K562 (cell line): ENCODE results near the gene AIMP2. TPM values are rescaled to one million over a fixed set of nuclear protein-coding genes. Genes with fewer than 3 reads are reported as not detected.

Experiments used
- ATAC-seq: fragments of 200-7000 bp; cut with Tn5 transposase; 3 replicates; pipeline ENCODE4 v1.9.1; 2020; ENCODE audit warnings: moderate library complexity
- BruUV-seq: library from RNA; stranded (reverse); fragments of 400-500 nt; replicated peaks from 2 replicates; lab custom pipeline; 2021; lab: Mats Ljungman, UMichigan
- CTCF ChIA-PET: fragments of 300-600 bp; formaldehyde crosslinking; extraction: SDS; loops from one replicate; lab custom pipeline; 2021; ENCODE audit warnings: low intra/inter-chr PET ratio; lab: Yijun Ruan, JAX
- POLR2A ChIA-PET: fragments of 300-600, 350-650 bp; sonication (Branson Sonifier 250); formaldehyde crosslinking; extraction: SDS; loops from one replicate; lab custom pipeline; 2021; ENCODE audit warnings: antibody characterized with exemption, inconsistent platforms; lab: Yijun Ruan, JAX
- DNase-seq, 4 experiments: peaks; one replicate each; pipeline versions ENCODE4 v3.0.0 to v3.0.0-alpha.2; 2011 to 2018; ENCODE audit warnings: low spot score in 3 of 4, mixed read lengths in 3 of 4; ENCODE audit errors: extremely low read depth in 1 of 4
- FAIRE-seq: peaks from 2 replicates; lab custom pipeline; 2011; peaks lifted over from hg19 to GRCh38; lab: Jason Lieb, UNC
- H2AFZ ChIP-seq: 2 replicates; pipeline ENCODE4 v1.6.0; 2011; ENCODE audit warnings: low read depth, low read length, control low read depth, inconsistent platforms
- H3K27ac ChIP-seq: fragments of 200-600 bp; 3 replicates; pipeline ENCODE4 v1.8.0; 2011; ENCODE audit warnings: low read depth, mild to moderate bottlenecking, control low read depth, inconsistent platforms, low read length, moderate library complexity, mixed read lengths; ENCODE audit errors: extremely low read depth
- H3K27me3 ChIP-seq, 2 experiments: fragments of 300-600 bp in 1 of 2; 2 replicates in 1 of 2; 3 replicates in 1 of 2; pipeline versions ENCODE4 v1.6.0 to v1.8.0; 2011; ENCODE audit warnings: inconsistent platforms in 2 of 2, low read length in 2 of 2, mild to moderate bottlenecking in 1 of 2, mixed read lengths in 1 of 2, moderate library complexity in 1 of 2; ENCODE audit not compliant: control insufficient read depth in 2 of 2, insufficient read depth in 2 of 2
- H3K36me3 ChIP-seq: fragments of 300-600 bp; 3 replicates; pipeline ENCODE4 v1.8.0; 2011; ENCODE audit warnings: mild to moderate bottlenecking, low read length, inconsistent platforms; ENCODE audit not compliant: control insufficient read depth, insufficient read depth
- H3K4me1 ChIP-seq, 2 experiments: fragments of 200-600 bp in 1 of 2; replicated peaks in 1 of 2; 2 replicates in 1 of 2; 3 replicates in 1 of 2; pipeline versions ENCODE4 v1.5.1 to v1.8.0; 2011; ENCODE audit warnings: inconsistent platforms in 2 of 2, low read length in 2 of 2, mild to moderate bottlenecking in 1 of 2, mixed read lengths in 1 of 2, moderate library complexity in 1 of 2; ENCODE audit not compliant: control insufficient read depth in 2 of 2, insufficient read depth in 2 of 2
- H3K4me2 ChIP-seq: 2 replicates; pipeline ENCODE4 v1.6.1; 2011; ENCODE audit warnings: low read length, control low read depth, inconsistent platforms, mixed read lengths; ENCODE audit not compliant: insufficient read depth
- H3K4me3 ChIP-seq: fragments of 200-600 bp; sonication (generic), shearing (Covaris generic); 2 replicates; pipeline ENCODE4 v1.5.1; 2016; ENCODE audit warnings: control low read depth, inconsistent platforms
- H3K79me2 ChIP-seq: fragments of 200-600 bp; 3 replicates; pipeline ENCODE4 v1.8.0; 2011; ENCODE audit warnings: low read length, inconsistent platforms; ENCODE audit not compliant: control insufficient read depth, insufficient read depth
- H3K9ac ChIP-seq, 2 experiments: 2 replicates each; pipeline versions ENCODE4 v1.6.0 to v1.6.1; 2011; ENCODE audit warnings: low read depth in 2 of 2, low read length in 2 of 2, control low read depth in 1 of 2, inconsistent platforms in 1 of 2, mild to moderate bottlenecking in 1 of 2, mixed read lengths in 1 of 2; ENCODE audit not compliant: insufficient read depth in 1 of 2
- H3K9me1 ChIP-seq: one replicate; pipeline ENCODE4 v1.6.0; 2011; ENCODE audit warnings: inconsistent platforms, mild to moderate bottlenecking, low read length, moderate library complexity; ENCODE audit not compliant: control insufficient read depth, insufficient read depth
- H3K9me3 ChIP-seq: replicated peaks from 2 replicates; pipeline ENCODE4 v1.5.1; 2011; ENCODE audit warnings: low read depth, low read length, inconsistent platforms; ENCODE audit not compliant: control insufficient read depth, insufficient read depth
- H4K20me1 ChIP-seq: replicated peaks from 2 replicates; pipeline ENCODE4 v1.6.1; 2011; ENCODE audit warnings: low read length, inconsistent platforms, mixed read lengths; ENCODE audit not compliant: control insufficient read depth, insufficient read depth
- ADNP ChIP-seq: fragments of 200-800 bp; sonication (Bioruptor generic); IDR thresholded peaks from 2 replicates; pipeline ENCODE4 v1.6.1; 2016; ENCODE audit warnings: missing genetic modification characterization, missing compliant biosample characterization
- ARID2 ChIP-seq: fragments of 450-650 bp; IDR thresholded peaks from 2 replicates; pipeline ENCODE4 v1.6.1; 2017; ENCODE audit warnings: antibody characterized with exemption, mild to moderate bottlenecking
- SP1 ChIP-seq: sonication (generic); formaldehyde crosslinking; IDR thresholded peaks from 2 replicates; pipeline ENCODE4 v1.8.1; 2022; ENCODE audit warnings: mild to moderate bottlenecking, missing genetic modification reagents
- WGBS: fragments of 100-300 bp; shearing (Covaris generic); methylation state at CpG from one replicate; pipeline ENCODE4 v1.1.6; 2016; ENCODE audit warnings: low coverage, mixed read lengths; ENCODE audit not compliant: insufficient coverage; ENCODE audit errors: missing lambda C conversion rate; 5-methylcytosine and 5-hydroxymethylcytosine counted together
- in situ Hi-C: fragments of 300-500 bp; cut with MboI; formaldehyde crosslinking; loops from 4 replicates; pipeline ENCODE4 v1.15.0; 2018; ENCODE audit warnings: inconsistent platforms, mixed read lengths
- intact Hi-C: fragments of 100-400 bp; cut with micrococcal nuclease; formaldehyde crosslinking; loops from 2 replicates; pipeline ENCODE4 v1.14.2; 2022
- polyA plus RNA-seq, 8 experiments: library from polyadenylated mRNA; depleted of rRNA in 4 of 8; stranded (reverse) in 5 of 8; unstranded in 3 of 8; fragments of >200 nt; fragmentation: Nextera tagmentation in 2 of 8; fragmentation: Illumina TruSeq in 1 of 8; extraction: Ambion mirVana in 2 of 8; extraction: Trizol in 1 of 8; gene quantifications; 2 replicates each; pipeline versions ENCODE4 v1.2.1 to v1.2.3, GENCODE V29; 2011 to 2014; ENCODE audit warnings: inconsistent platforms in 1 of 8, missing spikeins in 1 of 8
- total RNA-seq, 7 experiments: library from RNA; depleted of rRNA in 6 of 7; stranded (reverse); fragments of >200 nt in 6 of 7; fragmentation: Illumina TruSeq in 2 of 7; extraction: Trizol in 2 of 7; gene quantifications; 2 replicates each; pipeline versions ENCODE4 v1.2.1 to v1.2.3, GENCODE V29; 2011 to 2021; ENCODE audit warnings: low replicate concordance in 1 of 7
- TF ChIP-seq, protein P1 (sequence below), 2 experiments: fragments of 450-650 bp; conservative IDR thresholded peaks; 2 replicates each; pipeline ENCODE4 v1.6.1; 2017; ENCODE audit warnings: mild to moderate bottlenecking in 2 of 2, moderate library complexity in 2 of 2

Gene AIMP2
- total and polyA plus RNA-seq, 9 of the 15 experiments (the other 6 are each of a cell fraction or from before 2014, with no cell fraction given): 47.5 to 84.9 (median 63.5) TPM

- Histone ChIP-seq H3K36me3 (peaks cover 36% of the 10 kb centered on the region; the same call in 2 of the 3 replicates), H3K9me1 (no peaks in the 10 kb centered on the region), H3K9me3 (no peaks in the 10 kb centered on the region), H3K4me2 (peak overlapping the region; percentile 82), H4K20me1 (no peaks in the 10 kb centered on the region), H3K27ac (peak overlapping the region; percentile 99; the same call in 2 of the 3 replicates), H2AFZ (0 out of 2 replicates have a peak overlapping the region, but pooled peaks have one; percentile 43), H3K4me3 (peak overlapping the region; percentile 65; the same call in 1 of the 2 replicates), H3K9ac (peak overlapping the region; percentile 76 to 84; a peak in 3 of 4 replicates), H3K4me1 (peaks cover 12 to 15% of the 10 kb centered on the region in 2 experiments; a peak in 4 of 5 replicates), H3K79me2 (peaks cover 42% of the 10 kb centered on the region), H3K27me3 (no peaks in the 10 kb centered on the region)
- peak; percentile 15; the same call in 1 of the 2 replicates for TF ChIP-seq ADNP
- TF ChIP-seq ARID2: no peak
- TF ChIP-seq, protein P1, sequence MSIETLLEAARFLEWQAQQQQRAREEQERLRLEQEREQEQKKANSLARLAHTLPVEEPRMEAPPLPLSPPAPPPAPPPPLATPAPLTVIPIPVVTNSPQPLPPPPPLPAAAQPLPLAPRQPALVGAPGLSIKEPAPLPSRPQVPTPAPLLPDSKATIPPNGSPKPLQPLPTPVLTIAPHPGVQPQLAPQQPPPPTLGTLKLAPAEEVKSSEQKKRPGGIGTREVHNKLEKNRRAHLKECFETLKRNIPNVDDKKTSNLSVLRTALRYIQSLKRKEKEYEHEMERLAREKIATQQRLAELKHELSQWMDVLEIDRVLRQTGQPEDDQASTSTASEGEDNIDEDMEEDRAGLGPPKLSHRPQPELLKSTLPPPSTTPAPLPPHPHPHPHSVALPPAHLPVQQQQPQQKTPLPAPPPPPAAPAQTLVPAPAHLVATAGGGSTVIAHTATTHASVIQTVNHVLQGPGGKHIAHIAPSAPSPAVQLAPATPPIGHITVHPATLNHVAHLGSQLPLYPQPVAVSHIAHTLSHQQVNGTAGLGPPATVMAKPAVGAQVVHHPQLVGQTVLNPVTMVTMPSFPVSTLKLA (conservative IDR thresholded peaks at IDR 0.05): 0 out of 4 replicates have a peak, but pooled peaks of 1 of the 2 experiments have one; percentile 12
- peak; percentile 32; the same call in 1 of the 2 replicates for TF ChIP-seq SP1 (CRISPR knock-in tag)
- WGBS: 53% methylated on average over 4 of the region's 4 CpGs
- intact Hi-C loops: no loop called here
- FAIRE-seq (no peak), DNase-seq (no peak), ATAC-seq (no peak)
- in situ Hi-C loops: no loop called here
- BruUV-seq: no TSS peak
- CTCF ChIA-PET: no interaction called here
- POLR2A ChIA-PET: interaction anchor here (0.8 to 1.9 kb wide), 8 partner anchors 8 to 82 kb away, joined by 3 to 8 read pairs (median 4); no protein-coding TSS in a partner anchor
These were observed 1.7 kb upstream of the AIMP2 start for GRCh38 chr7:6007386-6007785.
